Kasumi-1 (cell line): ENCODE results near the gene LRRC14B.

Experiments
- DNase-seq, 2 experiments: peaks; one replicate each; lab custom pipeline; 2025; lab: John Stamatoyannopoulos, UW

Gene LRRC14B

DNA sequence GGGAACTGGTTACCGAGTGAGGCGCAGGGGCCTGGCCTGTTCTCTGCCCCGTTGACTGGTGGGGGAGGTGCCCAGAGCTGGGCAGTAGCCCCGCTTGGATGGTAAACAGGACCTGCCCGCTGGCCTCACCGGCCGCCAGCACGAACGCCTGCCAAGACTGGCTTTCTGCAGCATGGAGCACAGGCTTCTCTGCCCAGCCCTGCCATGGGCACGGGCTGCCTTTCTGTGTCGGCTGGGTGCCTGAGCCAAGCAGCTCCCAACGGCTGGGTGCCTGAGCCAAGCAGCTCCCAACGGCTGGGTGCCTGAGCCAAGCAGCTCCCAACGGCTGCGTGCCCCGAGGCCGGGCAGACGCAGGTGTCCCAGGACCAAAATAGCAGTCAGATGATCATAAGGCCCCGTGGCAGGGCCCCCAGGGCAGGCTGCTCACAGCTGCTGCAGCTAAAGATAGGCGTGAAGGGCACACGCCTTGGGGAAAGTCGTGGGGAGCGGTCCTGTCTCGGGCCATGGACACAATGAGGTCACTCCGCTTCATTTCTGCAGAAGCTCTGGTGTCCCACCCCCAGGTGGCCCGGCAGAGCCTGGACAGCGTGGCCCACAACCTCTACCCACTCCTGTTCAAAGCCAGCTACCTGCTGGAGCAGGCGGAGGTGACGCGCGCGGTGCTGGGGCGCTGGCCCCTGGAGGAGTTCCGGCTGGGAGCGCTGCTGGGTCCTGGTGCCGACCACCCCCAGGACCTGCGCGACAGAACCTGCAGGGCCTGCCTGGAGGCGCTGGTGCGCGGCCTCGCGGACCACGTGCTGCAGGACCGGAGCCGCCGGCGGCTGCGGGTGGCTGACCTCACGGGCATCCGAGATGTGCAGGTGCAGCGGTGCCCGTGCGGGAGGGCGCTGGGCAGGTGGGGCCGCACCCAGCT is at the start of gene LRRC14B:
TSS of gene LRRC14B (plus strand) at position 460 of the 913 bp plus-strand sequence. CDS start at position 504, 44 bp downstream.
- DNase-seq, result no peak

GRCh38 chr5:141761-142160 is 49.5 kb upstream of the LRRC14B start:
- no peak for DNase-seq

GRCh38 chr5:142246-142810 is 49.0 kb upstream of the LRRC14B start:
- no peak for DNase-seq

DNA sequence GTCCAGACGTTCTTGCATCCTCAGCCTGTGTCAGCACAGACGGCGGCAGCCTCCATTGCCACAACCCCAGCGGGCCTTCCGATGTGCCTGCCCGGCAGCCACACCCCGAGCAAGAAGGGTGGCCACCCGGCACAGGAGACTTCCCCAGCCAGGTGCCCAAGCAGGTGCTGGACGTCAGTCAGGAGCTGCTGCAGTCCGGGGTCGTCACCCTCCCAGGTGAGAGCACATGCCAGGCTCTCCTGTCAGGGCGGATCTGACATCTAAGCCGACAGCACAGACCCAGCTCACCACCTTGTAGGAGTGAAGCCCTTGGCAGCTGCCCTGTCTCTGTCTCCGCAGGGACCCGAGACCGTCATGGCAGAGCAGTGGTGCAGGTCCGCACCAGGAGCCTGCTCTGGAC is 48.3 kb upstream of the LRRC14B start:
- DNase-seq, result no peak

GRCh38 chr5:144941-145340 is 46.4 kb upstream of the LRRC14B start:
- DNase-seq, result no peak

DNA sequence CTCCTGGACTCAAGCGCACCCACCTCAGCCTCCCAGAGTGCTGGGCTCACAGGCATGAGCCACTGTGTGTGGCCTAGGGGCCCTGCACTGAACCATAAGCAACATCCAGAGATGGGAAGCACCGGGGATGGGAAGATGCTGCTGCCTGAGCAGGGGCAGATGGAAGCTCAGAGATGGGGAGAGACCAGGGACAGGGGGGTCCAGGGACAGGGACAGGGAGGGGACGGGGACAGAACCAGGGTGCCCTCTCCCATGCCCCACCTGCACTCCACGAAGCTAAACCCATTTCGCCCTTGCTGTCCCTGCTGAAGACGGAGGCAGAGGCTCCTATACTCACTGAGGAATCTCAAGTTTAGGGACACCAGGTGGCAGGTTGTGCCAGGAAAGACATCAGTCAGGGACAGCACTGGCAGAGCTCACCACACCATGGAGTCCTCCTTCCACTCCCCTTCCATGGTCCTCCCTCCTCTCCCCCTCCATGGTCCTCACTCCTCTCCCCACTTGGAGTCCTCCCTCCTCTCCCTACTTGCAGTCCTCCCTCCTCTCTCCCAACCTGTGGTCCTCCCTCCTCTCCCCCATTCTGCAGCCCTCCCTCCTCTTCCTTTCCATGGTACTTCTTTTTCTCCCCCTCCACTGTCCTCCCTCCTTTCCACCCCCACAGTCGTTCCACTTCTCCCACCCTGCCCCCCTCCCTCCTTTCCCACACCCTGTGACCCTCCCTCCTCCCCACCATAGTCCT is 45.5 kb upstream of the LRRC14B start:
- no peak for DNase-seq

DNA sequence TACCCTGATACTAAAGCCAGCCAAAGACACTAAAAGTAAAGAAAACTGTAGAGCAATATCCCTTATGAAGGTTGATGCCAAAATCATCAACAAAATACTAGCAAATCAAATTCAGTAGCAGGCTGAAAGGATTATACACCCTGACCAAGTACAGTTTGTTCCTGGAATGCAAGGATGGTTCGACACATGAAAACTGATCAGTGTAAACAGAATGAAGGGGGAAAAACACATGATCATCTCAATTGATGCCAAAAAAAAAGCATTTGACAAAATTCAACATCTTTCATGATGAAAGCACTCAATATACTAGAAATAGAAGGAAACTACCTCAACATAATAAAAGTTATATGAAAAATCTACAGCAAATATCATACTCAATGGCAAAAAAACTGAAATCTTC is 43.5 kb upstream of the LRRC14B start:
- no peak for DNase-seq

- DNase-seq, result no peak
Measured at GRCh38 chr5:149745-150485, 41.4 kb upstream of the LRRC14B start.

DNA sequence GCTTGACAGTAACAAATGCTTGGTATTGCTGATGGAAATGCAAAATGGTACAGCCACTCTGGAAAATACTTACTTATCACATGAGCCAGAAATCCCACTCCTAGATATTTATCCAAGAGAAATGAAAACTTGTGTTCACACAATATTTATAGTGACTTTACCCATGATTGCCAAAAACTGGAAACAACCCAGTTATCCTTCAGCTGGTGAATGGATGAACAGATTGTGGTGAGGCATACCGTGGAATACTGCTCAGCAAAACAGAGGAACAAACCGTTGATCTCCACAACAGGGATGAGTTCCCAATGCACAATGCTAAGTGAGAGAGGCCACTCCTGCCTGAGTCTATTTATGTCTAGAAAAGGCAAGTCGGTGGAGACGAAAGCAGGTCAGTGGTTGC is 40.5 kb upstream of the LRRC14B start:
- DNase-seq, result no peak

DNA sequence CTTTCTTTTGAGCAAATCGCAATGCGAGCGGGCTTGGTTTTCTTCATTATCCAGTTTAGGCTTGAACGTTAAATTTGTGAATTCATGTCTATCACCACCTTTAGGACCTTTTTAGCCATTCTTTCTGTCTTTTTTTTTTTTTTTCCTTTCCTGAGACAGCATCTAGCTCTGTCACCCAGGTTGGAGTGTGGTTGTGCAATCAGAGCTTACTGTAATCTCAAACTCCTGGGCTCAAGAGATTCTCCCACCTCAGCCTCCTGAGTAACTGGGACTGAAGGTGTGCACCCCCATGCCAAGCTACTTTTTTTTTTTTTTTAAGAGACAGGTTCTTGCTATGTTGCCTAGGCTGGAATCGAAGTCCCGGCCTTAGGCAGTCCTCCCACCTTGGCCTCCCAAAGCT is 39.2 kb upstream of the LRRC14B start:
- no peak for DNase-seq

- no peak for DNase-seq
Measured at GRCh38 chr5:153256-153655, 38.0 kb upstream of the LRRC14B start.

DNA sequence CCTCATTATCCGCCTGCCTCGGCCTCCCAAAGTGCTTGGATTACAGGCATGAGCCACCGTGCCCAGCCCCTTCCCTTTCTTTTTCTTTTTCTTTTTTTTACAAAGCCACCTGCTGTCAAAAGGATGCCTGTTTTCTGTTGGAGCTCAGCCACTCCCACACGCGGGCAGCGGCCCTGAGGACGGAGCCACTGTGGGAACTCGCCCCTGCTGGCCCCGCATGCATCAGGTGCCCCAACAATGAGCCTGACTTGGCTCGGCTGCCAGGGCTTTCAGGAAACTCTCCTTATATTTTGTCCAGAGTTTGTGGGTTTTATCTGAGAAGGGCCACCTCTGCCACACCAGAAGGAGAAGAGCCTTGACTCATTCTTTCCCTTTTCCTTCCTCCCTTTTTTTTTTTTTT is 37.1 kb upstream of the LRRC14B start:
- no peak for DNase-seq

- no peak for DNase-seq
Measured at GRCh38 chr5:154826-155225, 36.5 kb upstream of the LRRC14B start.

GRCh38 chr5:155651-156410 is 35.5 kb upstream of the LRRC14B start:
- DNase-seq, result no peak

GRCh38 chr5:156411-157072 is 34.8 kb upstream of the LRRC14B start:
- DNase-seq, result no peak

DNA sequence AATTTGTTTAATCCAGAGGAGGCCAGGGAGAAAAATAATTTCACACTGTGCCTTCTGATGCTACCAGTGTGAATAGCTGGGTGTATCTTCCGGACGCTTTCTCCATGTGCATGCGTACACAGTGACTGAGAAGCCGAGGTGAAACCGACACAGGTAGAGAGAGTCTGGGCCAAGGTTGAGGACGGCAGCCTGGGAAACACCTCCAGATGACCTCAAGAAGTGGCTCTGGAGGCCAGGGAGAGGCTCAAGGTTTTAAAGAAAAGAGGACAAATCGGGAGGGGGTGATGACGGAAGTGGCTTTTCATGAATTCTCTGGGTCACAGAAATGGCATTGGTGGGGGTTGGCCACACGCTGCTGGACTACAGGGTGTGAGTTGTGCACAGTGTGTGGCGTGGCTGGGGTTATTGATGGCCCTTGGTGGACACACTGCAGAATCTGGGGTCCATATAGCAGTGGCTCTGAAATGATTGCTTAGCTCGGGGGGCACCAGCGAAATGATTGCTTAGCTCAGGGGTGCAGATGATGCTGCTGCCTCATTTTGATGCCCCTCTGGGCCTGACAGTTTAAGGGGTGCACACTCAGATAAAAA is 34.1 kb upstream of the LRRC14B start:
- DNase-seq, result no peak

DNA sequence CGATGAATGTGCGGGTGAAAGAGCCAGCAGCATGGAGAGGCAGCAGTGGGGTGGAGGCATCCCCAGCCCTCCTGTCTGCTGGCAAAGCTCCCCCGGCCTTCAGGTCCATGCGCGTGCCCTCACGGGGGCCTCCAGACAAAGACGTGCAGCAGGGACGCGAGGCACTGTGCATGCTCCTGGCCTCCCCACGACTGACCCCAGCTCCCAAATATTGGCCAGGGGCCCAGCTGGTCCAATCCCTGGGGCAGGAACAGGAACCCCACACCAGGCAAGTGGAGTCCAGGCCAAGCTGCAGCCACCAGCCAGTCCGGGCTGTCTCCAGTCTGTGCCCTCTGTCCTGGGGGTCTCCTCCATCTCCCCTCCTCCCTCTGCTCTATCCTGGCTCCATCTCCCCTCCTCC is 33.5 kb upstream of the LRRC14B start:
- DNase-seq, result no peak

DNA sequence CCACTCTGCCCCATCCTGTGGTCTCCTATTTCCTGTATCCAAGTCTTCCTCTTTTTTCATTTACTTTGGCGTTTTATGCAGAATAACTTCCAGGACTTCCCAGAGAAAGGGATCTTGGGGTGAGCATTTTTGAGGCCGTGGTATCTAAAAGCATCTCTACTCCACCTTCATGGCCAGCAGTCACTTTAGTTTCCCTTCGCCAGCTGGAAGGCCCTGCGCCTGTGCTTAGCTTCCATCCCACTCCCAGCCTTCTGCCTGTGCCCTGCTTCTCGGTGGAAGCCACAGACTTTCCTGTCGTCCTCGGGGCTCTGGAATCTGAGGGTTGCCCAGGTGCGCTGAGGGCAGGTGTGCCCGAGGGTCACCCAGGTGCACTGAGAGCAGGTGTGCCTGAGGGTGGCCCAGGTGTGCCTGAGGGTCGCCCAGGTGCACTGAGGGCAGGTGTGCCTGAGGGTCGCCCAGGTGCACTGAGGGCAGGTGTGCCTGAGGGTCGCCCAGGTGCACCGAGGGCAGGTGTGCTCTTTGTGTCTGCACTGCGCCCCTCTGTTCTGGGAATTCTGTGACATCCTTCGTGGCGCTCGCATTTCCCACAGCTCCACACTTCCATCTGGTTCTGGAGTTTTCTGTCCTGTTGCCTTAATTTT is 32.4 kb upstream of the LRRC14B start:
- no peak for DNase-seq

DNA sequence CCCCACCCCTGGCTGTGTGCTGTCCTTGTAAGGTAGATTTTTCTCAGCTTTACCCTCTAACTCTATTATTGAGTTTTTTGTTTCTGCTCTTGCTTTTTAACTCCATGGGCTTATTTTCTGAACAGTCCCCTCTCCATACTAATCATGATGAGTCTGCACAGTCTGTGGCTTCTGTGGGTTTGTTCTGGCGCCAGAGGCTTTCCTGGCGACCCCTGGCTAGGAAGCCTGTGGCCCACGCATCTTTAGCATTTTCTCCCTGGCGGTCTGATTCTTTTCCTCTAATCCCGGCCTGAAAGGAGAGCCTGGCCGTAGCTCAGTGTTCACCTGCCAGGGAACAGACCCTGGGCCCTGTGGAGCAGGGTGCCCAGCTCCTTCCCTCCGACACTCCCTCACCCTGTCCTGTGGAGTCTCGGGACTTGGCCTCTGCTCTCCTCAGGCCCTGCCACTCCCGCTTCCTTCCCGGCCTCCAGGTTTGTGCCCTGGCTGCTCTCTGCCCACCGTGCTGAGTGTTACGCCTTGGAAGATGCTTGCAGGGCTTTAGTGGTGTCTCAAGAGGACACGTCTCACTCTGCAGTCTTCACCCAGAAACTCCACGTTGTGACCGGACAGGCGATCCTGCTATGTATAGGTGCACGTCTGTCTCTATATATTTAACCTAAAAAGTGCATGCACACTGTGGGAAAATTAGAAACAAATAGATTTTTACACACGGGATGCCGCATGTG is 31.7 kb upstream of the LRRC14B start:
- no peak for DNase-seq
